Measurements from ENCODE around the gene HHIP. TPM values are rescaled to one million over a fixed set of nuclear protein-coding genes. Genes with fewer than 3 reads are reported as not detected.

HHIP gene
- total RNA-seq, 1 experiment from 2014 or later: not detected

DNA sequence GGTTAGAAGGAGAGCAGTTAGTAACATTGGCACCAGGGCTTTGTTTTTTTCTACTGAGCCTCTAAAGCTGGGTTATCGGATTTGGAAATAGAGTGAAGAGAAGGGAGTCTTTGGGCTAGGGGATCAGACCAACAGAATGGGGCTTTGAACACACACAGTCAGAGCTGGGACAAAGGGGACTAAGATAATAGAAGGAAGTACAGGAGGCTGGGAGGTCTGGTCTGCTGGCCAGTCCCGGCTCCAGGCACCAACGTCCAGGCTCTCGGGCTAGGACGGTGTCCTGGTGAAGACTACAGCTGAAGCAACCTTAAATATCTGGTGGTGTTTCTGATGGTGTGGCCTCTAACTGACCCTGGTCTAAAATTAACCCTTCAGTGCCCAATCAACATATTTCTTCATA, 57.5 kb downstream of the HHIP start:
- Histone ChIP-seq H3K79me2 (ENCODE audit: insufficient read depth, low read length) (no peaks in the 10 kb centered on the region), H3K4me3 (replicated peaks in 1 of 2; ENCODE audit: low read depth in 1 of 2, low read length in 2 of 2) (no peak overlapping the region), H3K27me3 (ENCODE audit: insufficient read depth, low read length) (no peaks in the 10 kb centered on the region), H3K9me3 (ENCODE audit: control insufficient read depth in 1 of 2, insufficient read depth in 1 of 2, low read depth in 1 of 2, low read length in 2 of 2) (no peaks in the 10 kb centered on the region), H3K4me2 (ENCODE audit: low read length) (no peak overlapping the region), H3K9ac (ENCODE audit: low read length) (no peak overlapping the region), H3K27ac (ENCODE audit: low read depth, low read length) (no peak overlapping the region), H3K9me2 (ENCODE audit: insufficient read depth) (no peaks in the 10 kb centered on the region), H3K4me1 (ENCODE audit: control insufficient read depth in 1 of 2, insufficient read depth in 2 of 2, low read length in 2 of 2) (peaks cover 0 to 4% of the 10 kb centered on the region in 2 experiments; a peak in 2 of 4 replicates), H3K36me3 (ENCODE audit: control insufficient read depth in 1 of 2, insufficient read depth in 2 of 2, low read length in 2 of 2) (no peaks in the 10 kb centered on the region), H4K20me1 (ENCODE audit: insufficient read depth) (no peaks in the 10 kb centered on the region), H2AFZ (ENCODE audit: low read depth, low read length, poor library complexity, severe bottlenecking) (no peak overlapping the region)
- RAD21 ChIA-PET (ENCODE audit: low non-redundant PET in 1 of 2, low total read pairs in 2 of 2, uncharacterized antibody in 2 of 2, unreplicated experiment in 2 of 2): no interaction called here
- TF ChIP-seq EZH2 (IDR thresholded peaks at IDR 0.05) (no peak), YY1 (IDR thresholded peaks at IDR 0.05; ENCODE audit: extremely low read depth, insufficient replicate concordance, low read depth, low read length) (no peak), CBX3 (IDR thresholded peaks at IDR 0.05; ENCODE audit: low read depth) (no peak), TCF7L2 (IDR thresholded peaks at IDR 0.05; ENCODE audit: borderline replicate concordance, extremely low read depth, insufficient read depth, insufficient read length) (no peak), SRF (IDR thresholded peaks at IDR 0.05; ENCODE audit: low read depth) (no peak), REST (IDR thresholded peaks at IDR 0.05; ENCODE audit: low read depth) (no peak), SIN3A (IDR thresholded peaks at IDR 0.05; ENCODE audit: low read depth) (no peak), EZH2phosphoT487 (IDR thresholded peaks at IDR 0.05; ENCODE audit: borderline replicate concordance) (no peak), EGR1 (IDR thresholded peaks at IDR 0.05; ENCODE audit: low read depth) (no peak), CTCF (IDR thresholded peaks at IDR 0.05 in 2 of 3, conservative IDR thresholded peaks at IDR 0.05 in 1 of 3; ENCODE audit: borderline replicate concordance in 1 of 3, insufficient read depth in 1 of 3, low read depth in 2 of 3, low read length in 2 of 3) (no peak), ELF1 (IDR thresholded peaks at IDR 0.05; ENCODE audit: borderline replicate concordance, low read depth) (no peak), JUND (IDR thresholded peaks at IDR 0.05) (no peak), ZFX (IDR thresholded peaks at IDR 0.05) (no peak)
- TF ChIP-seq, protein P1, sequence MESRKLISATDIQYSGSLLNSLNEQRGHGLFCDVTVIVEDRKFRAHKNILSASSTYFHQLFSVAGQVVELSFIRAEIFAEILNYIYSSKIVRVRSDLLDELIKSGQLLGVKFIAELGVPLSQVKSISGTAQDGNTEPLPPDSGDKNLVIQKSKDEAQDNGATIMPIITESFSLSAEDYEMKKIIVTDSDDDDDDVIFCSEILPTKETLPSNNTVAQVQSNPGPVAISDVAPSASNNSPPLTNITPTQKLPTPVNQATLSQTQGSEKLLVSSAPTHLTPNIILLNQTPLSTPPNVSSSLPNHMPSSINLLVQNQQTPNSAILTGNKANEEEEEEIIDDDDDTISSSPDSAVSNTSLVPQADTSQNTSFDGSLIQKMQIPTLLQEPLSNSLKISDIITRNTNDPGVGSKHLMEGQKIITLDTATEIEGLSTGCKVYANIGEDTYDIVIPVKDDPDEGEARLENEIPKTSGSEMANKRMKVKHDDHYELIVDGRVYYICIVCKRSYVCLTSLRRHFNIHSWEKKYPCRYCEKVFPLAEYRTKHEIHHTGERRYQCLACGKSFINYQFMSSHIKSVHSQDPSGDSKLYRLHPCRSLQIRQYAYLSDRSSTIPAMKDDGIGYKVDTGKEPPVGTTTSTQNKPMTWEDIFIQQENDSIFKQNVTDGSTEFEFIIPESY (IDR thresholded peaks at IDR 0.05; ENCODE audit: extremely low read depth, insufficient replicate concordance, low read length): no peak
- TF ChIP-seq, protein P2, sequence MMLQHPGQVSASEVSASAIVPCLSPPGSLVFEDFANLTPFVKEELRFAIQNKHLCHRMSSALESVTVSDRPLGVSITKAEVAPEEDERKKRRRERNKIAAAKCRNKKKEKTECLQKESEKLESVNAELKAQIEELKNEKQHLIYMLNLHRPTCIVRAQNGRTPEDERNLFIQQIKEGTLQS (IDR thresholded peaks at IDR 0.05): no peak
- ATAC-seq (no peak), DNase-seq (ENCODE audit: low read depth, low spot score) (no peak)
- CTCF ChIA-PET: no interaction called here
- intact Hi-C loops (cut with micrococcal nuclease): no loop called here
- POLR2A ChIA-PET: no interaction called here
- no TSS peak for BruUV-seq (replicated peaks)
